GM10266 (cell line): ENCODE results near the gene TSPEAR.

ENCODE experiments used
- DNase-seq: peaks from one replicate; pipeline ENCODE4 v3.0.0; 2012; ENCODE audit errors: extremely low spot score
- CTCF ChIP-seq: IDR thresholded peaks from 2 replicates; pipeline ENCODE4 v1.5.1; 2012; ENCODE audit warnings: mild to moderate bottlenecking, low read depth; ENCODE audit not compliant: control insufficient read depth, insufficient read depth; ENCODE audit errors: missing control alignments

Gene TSPEAR

GRCh38 chr21:44625756-44626155, 85.6 kb downstream of the TSPEAR start:
- TF ChIP-seq CTCF: no peak
- no peak for DNase-seq

DNA sequence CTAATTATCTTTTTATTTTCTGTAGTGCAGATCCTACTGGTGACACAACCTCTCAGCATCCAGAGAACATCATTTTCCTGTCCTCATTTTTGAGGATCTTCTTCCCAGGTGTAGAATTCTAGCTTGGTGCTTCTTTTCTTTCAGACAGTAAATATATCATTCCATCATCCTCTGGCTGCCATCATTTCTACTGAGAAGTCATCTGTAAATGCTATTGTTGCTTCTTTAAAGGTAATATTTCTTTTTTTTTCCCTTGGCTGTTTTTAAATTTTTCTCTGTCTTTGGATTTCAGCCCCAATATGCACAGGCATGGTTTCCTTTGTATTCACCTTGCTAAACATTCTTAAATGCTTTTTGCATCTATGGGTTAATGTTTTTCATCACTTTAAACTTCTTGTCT, 87.8 kb downstream of the TSPEAR start:
- DNase-seq: no peak
- TF ChIP-seq CTCF: no peak

DNA sequence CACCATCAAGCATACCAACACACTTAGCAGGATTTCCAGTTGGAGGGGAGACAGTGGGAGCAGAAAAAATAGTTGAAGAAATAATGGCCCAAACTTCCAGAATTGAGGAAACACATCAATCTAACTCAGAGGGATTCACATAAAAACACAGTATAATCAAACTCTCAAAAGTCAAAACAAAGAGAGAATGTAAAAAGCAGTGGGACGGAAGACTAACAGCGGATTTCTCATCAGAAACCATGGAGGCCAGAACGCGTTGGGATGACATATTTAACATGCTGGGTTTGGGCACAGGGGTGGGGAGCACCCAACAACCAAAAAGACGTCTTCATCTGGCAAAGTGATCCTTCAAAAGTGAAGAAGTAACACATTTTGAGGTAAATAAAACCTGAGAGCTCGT, 91.5 kb downstream of the TSPEAR start:
- TF ChIP-seq CTCF: no peak
- no peak for DNase-seq

DNA sequence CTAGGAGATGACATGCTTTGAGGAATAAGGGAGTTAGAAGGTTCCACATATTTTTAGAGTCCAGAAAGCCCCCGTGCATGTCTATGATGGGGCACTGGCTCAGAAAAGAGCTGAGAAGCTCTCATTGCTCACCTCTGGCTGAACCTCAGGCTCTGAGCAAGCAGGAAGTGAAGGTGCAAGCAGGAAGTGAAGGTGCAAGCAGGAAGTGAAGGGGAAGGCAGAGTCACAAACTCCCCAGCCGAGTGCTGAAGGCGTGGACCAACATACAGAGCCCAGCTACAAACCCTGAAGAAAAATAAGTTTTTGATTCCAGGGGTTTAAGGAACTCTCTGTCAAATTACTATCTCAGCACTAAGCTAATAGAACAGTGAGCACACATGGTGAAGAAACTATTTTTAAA, 92.5 kb downstream of the TSPEAR start:
- no peak for DNase-seq

DNA sequence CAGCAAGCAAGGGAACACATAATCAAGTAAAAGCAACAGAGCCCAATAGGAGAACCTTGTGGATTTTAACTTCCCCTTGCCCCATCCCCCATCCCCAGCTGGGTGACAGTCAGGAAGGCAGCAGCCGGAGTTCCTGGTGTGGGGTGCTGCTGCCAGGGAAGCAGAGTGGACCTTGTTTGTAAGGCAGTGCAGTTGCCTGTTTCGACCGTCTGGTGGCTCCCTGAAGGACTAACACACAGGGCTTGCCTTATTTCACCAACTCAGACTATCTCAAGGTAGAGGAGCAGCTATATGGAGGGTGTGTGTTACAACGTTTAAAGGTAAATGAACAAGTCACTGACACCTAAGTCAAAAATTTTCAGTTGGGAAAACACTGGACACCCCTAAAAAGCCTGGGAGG, 92.9 kb downstream of the TSPEAR start:
- TF ChIP-seq CTCF: no peak
- no peak for DNase-seq

More for the DNA sequence above, 92.5 kb downstream of the TSPEAR start:
- no peak for TF ChIP-seq CTCF

DNA sequence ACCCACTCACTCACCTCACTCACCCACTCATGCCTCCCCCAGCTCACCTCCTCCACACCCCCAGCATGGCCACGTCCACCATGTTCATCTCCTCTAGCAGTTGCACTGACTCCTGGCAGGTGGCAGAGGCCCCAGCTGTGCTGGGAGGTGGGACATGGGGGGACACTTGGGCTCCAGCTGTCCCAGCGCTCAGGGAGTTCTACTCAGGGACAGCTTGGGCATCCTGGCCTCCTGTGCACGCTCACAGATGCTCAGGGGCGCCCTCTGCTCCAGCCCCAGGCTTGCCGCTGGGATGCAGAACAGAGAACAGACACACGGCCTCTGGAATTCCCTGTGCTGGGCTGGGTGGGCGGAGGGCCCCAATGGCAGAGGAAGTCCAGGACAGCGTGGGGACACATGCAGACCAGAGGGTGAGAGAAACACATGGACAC, 94.3 kb downstream of the TSPEAR start:
- DNase-seq: no peak
- TF ChIP-seq CTCF: no peak

DNA sequence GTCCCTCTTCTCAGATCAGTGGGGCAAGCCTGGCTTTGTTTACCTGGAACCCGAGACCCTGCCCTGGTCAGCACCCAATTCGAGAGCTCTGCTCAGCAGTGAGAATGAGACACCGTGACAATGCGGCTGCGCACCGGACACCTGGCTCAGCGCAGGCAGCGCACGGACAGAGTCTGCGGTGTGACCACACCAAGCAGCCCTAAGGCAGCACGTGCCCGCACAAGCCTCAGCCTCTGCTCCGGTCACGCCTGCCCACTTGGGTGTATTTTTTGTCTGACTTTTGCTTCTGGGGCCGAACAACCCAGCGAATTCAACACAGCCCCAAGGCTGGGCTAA, 94.8 kb downstream of the TSPEAR start:
- TF ChIP-seq CTCF: no peak
- DNase-seq: no peak
